SK-N-SH (cell line): ENCODE measurements around the gene SLC1A3. TPM values are rescaled to one million over a fixed set of nuclear protein-coding genes. Genes with fewer than 3 reads are reported as not detected.

Experiments
- CTCF ChIA-PET: fragments of 300-600, 350-600 bp; formaldehyde crosslinking; extraction: SDS; loops from one replicate; lab custom pipeline; 2021; lab: Yijun Ruan, JAX
- POLR2A ChIA-PET: fragments of 350-600 bp; sonication (Branson Sonifier 250); formaldehyde crosslinking; extraction: SDS; loops from one replicate; lab custom pipeline; 2020; ENCODE audit warnings: antibody characterized with exemption, inconsistent platforms; lab: Yijun Ruan, JAX
- DNase-seq: peaks from one replicate; pipeline ENCODE4 v3.0.0; 2012
- H2AFZ ChIP-seq: fragments of 200-600 bp; sonication (generic); 2 replicates; pipeline ENCODE4 v1.8.1; 2016; ENCODE audit warnings: antibody characterized with exemption, mild to moderate bottlenecking, low read depth
- H3F3A ChIP-seq: fragments of 200-600 bp; sonication (generic); replicated peaks from 2 replicates; pipeline ENCODE3; 2016; ENCODE audit warnings: antibody characterized with exemption, mild to moderate bottlenecking; ENCODE audit not compliant: insufficient read depth
- H3K27ac ChIP-seq, 2 experiments: fragments of 200-500 bp in 1 of 2; fragments of 200-600 bp in 1 of 2; sonication (Bioruptor generic) in 1 of 2; sonication (generic), shearing (Covaris generic) in 1 of 2; 2 replicates each; pipeline versions ENCODE4 v1.5.1 to v1.6.1; 2014 to 2016; ENCODE audit warnings: low read depth in 2 of 2, inconsistent platforms in 1 of 2, low read length in 1 of 2, mild to moderate bottlenecking in 1 of 2, mixed read lengths in 1 of 2
- H3K27me3 ChIP-seq: fragments of 200-600 bp; sonication (generic), shearing (Covaris generic); 2 replicates; pipeline ENCODE4 v1.6.1; 2016; ENCODE audit warnings: mixed run types; ENCODE audit not compliant: insufficient read depth
- H3K36me3 ChIP-seq, 2 experiments: fragments of 200-500 bp in 1 of 2; fragments of 200-600 bp in 1 of 2; sonication (Bioruptor generic) in 1 of 2; sonication (generic) in 1 of 2; replicated peaks in 1 of 2; 2 replicates each; pipeline versions ENCODE3 to v1.5.1; 2014 to 2016; ENCODE audit warnings: low read length in 1 of 2, mild to moderate bottlenecking in 1 of 2; ENCODE audit not compliant: insufficient read depth in 2 of 2, control insufficient read depth in 1 of 2
- H3K4me1 ChIP-seq, 2 experiments: fragments of 200-500 bp in 1 of 2; fragments of 200-600 bp in 1 of 2; sonication (Bioruptor generic) in 1 of 2; sonication (generic), shearing (Covaris generic) in 1 of 2; 2 replicates each; pipeline versions ENCODE4 v1.5.1 to v1.6.1; 2014 to 2016; ENCODE audit warnings: low read depth in 1 of 2, low read length in 1 of 2, mixed run types in 1 of 2; ENCODE audit not compliant: insufficient read depth in 2 of 2, control insufficient read depth in 1 of 2
- H3K4me2 ChIP-seq: fragments of 200-600 bp; sonication (generic), shearing (Covaris generic); 2 replicates; pipeline ENCODE4 v1.6.1; 2017; ENCODE audit warnings: mixed run types
- H3K4me3 ChIP-seq, 2 experiments: fragments of 200-500 bp in 1 of 2; fragments of 200-600 bp in 1 of 2; sonication (Bioruptor generic) in 1 of 2; sonication (generic), shearing (Covaris generic) in 1 of 2; 2 replicates each; pipeline versions ENCODE4 v1.5.1 to v1.8.1; 2014 to 2016; ENCODE audit warnings: low read depth in 2 of 2, inconsistent platforms in 1 of 2, low read length in 1 of 2, mild to moderate bottlenecking in 1 of 2, mixed read lengths in 1 of 2, moderate library complexity in 1 of 2
- H3K79me2 ChIP-seq: fragments of 200-600 bp; sonication (generic); 2 replicates; pipeline ENCODE4 v1.8.1; 2017; ENCODE audit warnings: mild to moderate bottlenecking; ENCODE audit not compliant: insufficient read depth
- H3K9ac ChIP-seq: fragments of 200-600 bp; sonication (generic); 2 replicates; pipeline ENCODE4 v1.6.1; 2017; ENCODE audit warnings: mixed run types
- H3K9me2 ChIP-seq: fragments of 200-600 bp; sonication (generic); 2 replicates; pipeline ENCODE4 v1.6.1; 2017; ENCODE audit warnings: mixed run types
- H3K9me3 ChIP-seq: fragments of 200-600 bp; sonication (generic); 2 replicates; pipeline ENCODE4 v1.6.1; 2017; ENCODE audit warnings: mixed run types, mild to moderate bottlenecking, moderate library complexity
- H4K20me1 ChIP-seq: fragments of 200-600 bp; sonication (generic); 2 replicates; pipeline ENCODE4 v1.6.1; 2017; ENCODE audit warnings: mild to moderate bottlenecking, mixed run types; ENCODE audit not compliant: insufficient read depth
- CHD2 ChIP-seq: fragments of 150-350 bp; IDR thresholded peaks from 2 replicates; pipeline ENCODE4 v1.6.1; 2018; ENCODE audit warnings: low read length; ENCODE audit not compliant: partially characterized antibody
- EP300 ChIP-seq, 2 experiments: IDR thresholded peaks; 2 replicates each; pipeline versions ENCODE4 v1.4.0 to v1.6.1; 2012; ENCODE audit warnings: borderline replicate concordance in 1 of 2, low read depth in 1 of 2, low read length in 1 of 2
- GABPA ChIP-seq: IDR thresholded peaks from 2 replicates; pipeline ENCODE4 v1.4.0; 2012; ENCODE audit warnings: low read depth, mild to moderate bottlenecking
- GATA2 ChIP-seq: sonication (generic); formaldehyde crosslinking; IDR thresholded peaks from 2 replicates; pipeline ENCODE4 v1.5.0; 2020; ENCODE audit warnings: mild to moderate bottlenecking, missing genetic modification reagents
- MAX ChIP-seq: IDR thresholded peaks from 2 replicates; pipeline ENCODE4 v1.4.0; 2012; ENCODE audit warnings: low read depth
- PBX3 ChIP-seq: IDR thresholded peaks from 2 replicates; pipeline ENCODE4; 2012
- POLR2AphosphoS5 ChIP-seq: IDR thresholded peaks from 2 replicates; pipeline ENCODE4 v1.6.1; 2012; ENCODE audit warnings: low read depth, low read length
- USF1 ChIP-seq: IDR thresholded peaks from 2 replicates; pipeline ENCODE4 v1.4.0; 2012; ENCODE audit warnings: low read depth, borderline replicate concordance
- USF2 ChIP-seq: fragments of 150-350 bp; IDR thresholded peaks from 2 replicates; pipeline ENCODE4 v1.6.1; 2017; ENCODE audit warnings: antibody characterized with exemption, low read length, low read depth, borderline replicate concordance
- WGBS: methylation state at CpG from one replicate; pipeline ENCODE4 v1.1.6; 2017; ENCODE audit warnings: low lambda C conversion rate; 5-methylcytosine and 5-hydroxymethylcytosine counted together
- polyA plus RNA-seq, 3 experiments: library from polyadenylated mRNA; depleted of rRNA; stranded (reverse); fragments of >200 nt; gene quantifications; 2 replicates each; pipeline ENCODE4 v1.2.3, GENCODE V29; 2012

SLC1A3 gene
- polyA plus RNA-seq, 1 of the 3 experiments (the other 2 are of a cell fraction) = not detected

GRCh38 chr5:36691696-36692371 is 85.4 kb downstream of the SLC1A3 start:
- 85% methylated on average over 5 of the region's 5 CpGs for WGBS
- H2AFZ ChIP-seq = no peak overlapping the region
- CTCF ChIA-PET = interaction anchor here (0.7 to 9.4 kb wide), 15 partner anchors 8 to 514 kb away, joined by 3 to 123 read pairs (median 3); no protein-coding TSS in a partner anchor

More at GRCh38 chr5:36691696-36692371, 85.4 kb downstream of the SLC1A3 start:
- no peak overlapping the region for H3K4me3 ChIP-seq
- H3K9ac ChIP-seq = no peak overlapping the region
- H3K9me3 ChIP-seq = no peaks in the 10 kb centered on the region
- POLR2A ChIA-PET = no interaction called here
- no peak for TF ChIP-seq POLR2AphosphoS5
- no peak for TF ChIP-seq GATA2 (CRISPR knock-in tag)
- no peak for TF ChIP-seq USF2
- TF ChIP-seq PBX3 = no peak
- no peak for TF ChIP-seq EP300 (IDR thresholded peaks at IDR 0.05; ENCODE audit: borderline replicate concordance in 1 of 2, low read depth in 1 of 2, low read length in 1 of 2)
- no peak for TF ChIP-seq CHD2
- TF ChIP-seq MAX = no peak
- no peak for TF ChIP-seq GABPA
- no peak for TF ChIP-seq USF1
- no peak overlapping the region for H3K4me2 ChIP-seq
- no peak for DNase-seq
- H4K20me1 ChIP-seq = no peaks in the 10 kb centered on the region
- H3K36me3 ChIP-seq = no peaks in the 10 kb centered on the region
- H3K9me2 ChIP-seq = no peaks in the 10 kb centered on the region
- H3K4me1 ChIP-seq = peaks cover 0 to 3% of the 10 kb centered on the region in 2 experiments; a peak in 1 of 4 replicates
- no peak overlapping the region for H3K27ac ChIP-seq
- peaks cover 7% of the 10 kb centered on the region; the same call in 1 of the 2 replicates for H3K27me3 ChIP-seq
- H3K79me2 ChIP-seq = no peaks in the 10 kb centered on the region
- peaks cover 4% of the 10 kb centered on the region for H3F3A ChIP-seq
